ENCODE measurements around the gene MAEA.
A peak's percentile ranks its signal among the peaks of the same experiment; 100 is the strongest.

The MAEA gene

DNA sequence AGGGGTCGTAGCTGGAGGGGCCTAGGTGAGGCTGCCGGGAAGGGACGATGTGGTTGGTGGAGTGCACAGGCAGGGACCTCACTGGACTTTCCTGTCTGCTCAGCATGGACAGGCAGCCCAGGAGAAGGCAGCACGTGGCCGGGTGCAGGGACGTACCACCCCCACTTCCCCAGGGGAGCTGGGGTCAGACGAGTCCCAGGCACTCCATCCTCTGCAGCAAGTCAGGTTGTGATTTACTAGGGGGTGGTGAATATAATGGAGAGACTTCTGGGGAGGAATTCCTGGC lies 39.2 kb upstream of the MAEA start:
- no peak for DNase-seq

DNA sequence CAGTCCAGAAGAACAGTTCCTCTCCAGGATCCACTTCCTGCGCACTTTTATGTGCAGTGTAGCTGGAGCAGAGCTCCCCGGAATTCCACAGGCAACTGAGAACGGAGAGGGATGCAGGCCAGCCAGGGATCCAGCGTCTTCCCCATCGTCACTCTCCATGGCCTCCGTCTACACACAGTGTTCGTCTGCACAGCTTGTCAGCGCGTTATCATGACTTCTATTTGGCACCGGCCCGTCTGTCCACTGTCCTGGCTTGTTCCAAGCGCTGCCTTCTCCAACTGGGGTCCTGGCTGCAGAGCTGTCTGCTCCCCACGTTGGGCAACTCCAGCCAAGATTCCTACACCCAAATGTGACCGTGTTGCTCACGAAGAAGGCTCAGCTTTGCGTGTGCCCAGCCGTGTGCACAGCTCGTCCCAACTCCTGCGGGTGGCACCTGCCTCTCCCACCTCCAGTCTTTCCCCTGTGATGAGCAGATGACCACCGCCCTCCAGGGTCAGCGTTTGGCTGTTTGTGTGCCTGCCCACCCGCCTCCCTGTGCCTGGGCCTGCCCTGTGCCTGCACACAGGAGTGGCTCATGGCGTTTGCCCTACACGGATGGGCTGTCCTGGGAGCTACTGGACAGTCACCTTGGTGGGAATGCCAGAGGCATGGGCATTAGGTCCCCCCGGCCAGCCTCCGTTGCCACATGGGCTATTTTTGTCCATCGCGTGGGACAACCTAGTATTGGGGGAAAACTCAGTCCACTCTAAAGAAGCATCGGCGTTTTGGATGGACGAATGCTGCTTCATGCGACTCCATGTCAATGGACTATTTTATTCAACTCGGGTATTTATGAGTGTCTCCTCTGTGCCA lies 38.5 kb upstream of the MAEA start:
- DNase-seq: no peak

DNA sequence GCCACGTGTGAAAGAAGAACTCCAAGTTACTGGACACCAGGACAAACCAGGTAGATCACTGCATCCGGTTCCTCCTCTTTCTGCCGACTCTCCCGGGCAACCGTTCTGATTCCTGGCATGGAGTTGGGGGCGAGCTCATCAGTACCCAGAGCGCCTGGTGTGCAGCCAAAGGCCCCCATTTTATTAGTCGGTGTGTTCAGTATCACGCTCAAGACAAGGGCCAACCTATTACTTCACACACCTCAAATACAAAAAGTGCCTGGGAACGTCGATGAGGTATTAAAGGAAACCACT lies 38.0 kb upstream of the MAEA start:
- DNase-seq: no peak

DNA sequence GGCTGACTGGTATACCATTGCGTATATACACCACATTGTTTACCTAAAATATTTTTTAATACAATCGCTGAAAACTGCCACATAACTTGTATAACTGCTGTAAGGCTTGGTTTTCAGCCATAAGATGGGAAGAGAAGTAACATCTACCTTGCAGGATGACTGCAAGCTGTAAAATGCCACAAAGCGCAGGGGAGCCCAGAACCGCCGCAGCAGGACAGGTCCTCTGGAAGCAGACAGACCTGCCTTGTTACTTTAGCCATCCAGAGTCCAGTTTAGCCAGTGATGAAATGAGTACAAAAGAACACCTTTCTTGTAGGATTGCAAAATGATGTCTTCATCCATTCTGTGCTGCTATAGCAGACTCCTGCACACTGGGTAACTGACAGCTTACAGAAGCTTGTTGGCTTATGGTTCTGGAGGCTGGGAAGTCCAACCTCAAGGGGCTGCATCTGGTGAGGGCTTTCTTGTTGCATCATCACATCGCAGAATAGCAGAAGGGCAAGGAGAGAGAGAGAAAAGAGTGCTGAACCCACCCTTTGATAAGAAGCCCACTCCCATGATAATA lies 36.7 kb upstream of the MAEA start:
- DNase-seq: no peak

DNA sequence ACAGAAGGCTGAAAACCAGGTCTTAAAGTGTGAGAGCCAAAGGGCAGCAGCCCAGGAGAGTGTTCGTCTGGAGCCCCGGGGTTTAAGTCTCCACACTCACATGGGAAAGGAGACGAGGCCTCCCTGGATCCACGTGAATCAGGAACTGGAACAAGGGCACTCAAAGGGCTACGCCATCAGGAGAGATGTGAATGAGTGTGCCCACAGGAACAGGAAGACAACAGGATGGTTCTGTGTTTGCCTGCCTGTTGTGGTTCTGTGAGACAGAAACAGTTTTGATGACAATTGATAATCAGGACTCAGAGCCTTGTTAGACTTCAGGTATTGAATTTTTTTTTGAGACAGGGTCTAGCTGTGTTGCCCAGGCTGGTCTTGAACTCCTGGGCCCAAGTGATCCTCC lies 35.9 kb upstream of the MAEA start:
- no peak for DNase-seq

DNA sequence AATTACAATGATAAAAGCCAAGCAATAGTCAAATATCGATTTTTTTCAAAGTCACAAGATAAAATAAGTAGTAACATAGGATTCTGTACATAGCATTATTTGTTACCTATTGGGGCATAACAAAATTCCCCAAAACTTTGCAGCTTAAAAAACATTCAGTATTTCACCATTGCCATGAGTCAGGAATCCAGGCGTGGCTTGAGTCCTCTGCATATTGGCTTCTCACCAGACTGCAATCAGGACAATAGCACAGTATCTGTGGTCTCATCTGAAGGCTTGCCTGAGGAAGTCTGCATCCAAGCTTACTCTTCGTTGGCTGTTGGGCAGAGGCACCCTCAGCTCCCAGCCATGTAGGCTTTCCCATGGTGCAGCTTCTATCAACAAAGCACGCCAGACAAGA lies 34.5 kb upstream of the MAEA start:
- no peak for DNase-seq

DNA sequence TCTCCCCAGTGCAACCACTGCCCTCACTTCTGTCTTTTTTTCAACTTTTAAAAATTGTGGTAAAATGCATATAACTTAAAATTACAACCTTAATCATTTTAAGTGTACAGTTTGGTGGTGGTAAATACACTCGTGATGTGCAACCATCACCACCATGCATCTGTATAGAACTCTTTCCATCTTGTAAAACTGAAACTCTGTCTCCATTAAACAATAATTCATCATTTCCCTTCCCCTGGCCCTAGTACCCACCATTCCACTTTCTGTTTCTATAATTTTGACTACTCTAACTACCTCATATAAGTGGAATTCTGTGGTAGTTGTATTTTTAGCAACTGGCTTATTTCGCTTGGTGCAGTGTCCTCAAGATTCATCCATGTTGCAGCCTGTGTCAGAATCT lies 34.0 kb upstream of the MAEA start:
- no peak for DNase-seq

DNA sequence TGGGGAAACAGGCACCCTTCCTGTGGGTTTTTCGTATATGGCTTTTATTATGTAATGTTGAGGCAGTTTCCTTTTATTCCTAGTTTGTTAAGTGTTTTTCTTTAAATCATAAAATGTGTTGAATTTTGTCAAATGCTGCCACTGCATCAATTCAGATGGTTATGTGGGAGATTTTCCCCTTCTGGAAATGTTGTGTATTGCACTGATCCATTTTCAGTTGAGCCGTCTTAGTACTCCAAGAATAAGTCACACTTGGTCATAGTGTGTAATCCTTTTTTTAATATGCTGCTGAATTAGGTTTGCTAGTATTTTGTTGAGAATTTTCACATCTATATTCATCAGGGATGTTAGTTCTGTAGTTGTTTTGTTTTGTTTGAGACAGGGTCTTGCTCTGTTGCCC lies 31.2 kb upstream of the MAEA start:
- DNase-seq: no peak

DNA sequence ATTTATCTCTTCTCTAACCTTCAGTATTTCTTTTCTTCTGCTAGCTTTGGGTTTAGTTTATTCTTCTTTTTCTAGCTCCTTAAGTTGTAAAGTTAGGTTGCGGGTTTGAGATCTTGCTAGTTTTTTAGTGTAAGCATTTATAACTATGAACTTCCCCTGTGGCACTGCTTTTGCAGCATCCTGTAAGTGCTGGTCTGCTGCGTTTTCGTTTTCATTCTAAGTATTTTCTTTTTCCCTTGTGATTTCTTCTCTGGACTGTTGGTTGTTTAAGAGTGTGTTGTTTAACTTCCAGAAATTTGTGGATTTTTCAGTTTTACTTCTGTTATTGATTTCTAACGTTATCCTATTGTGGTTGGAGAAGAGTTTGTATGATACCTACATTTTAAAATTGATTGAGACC lies 29.7 kb upstream of the MAEA start:
- no peak for DNase-seq

DNA sequence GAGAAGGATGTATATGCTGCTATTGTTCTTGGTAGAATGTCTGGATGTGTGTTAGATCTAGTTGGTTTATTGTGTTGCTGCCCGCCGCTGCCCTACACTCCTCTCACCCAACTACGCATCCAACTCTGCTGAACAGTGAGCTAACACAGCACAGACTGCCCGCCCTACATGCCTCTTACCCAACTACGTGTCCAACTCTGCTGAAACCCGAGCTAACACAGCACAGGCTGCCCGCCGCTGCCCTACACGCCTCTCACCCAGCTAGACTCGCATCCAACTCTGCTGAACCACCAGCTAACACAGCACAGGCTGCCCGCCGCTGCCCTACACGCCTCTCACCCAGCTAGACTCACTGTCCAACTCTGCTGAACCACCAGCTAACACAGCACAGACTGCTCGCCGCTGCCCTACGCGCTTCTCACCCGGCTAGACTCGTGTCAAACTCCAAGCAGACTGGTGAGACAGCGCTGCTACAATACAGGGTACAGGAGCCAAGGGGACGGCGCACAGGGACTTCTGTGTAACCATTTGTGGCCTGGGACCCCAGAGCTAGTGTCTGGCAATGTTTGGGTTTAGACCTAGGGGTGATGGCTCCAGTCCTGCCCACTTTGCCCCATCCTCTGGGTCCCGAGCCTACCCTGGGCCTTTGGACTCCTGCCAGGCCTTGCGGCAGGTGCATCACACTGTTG lies 29.1 kb upstream of the MAEA start:
- no peak for DNase-seq

DNA sequence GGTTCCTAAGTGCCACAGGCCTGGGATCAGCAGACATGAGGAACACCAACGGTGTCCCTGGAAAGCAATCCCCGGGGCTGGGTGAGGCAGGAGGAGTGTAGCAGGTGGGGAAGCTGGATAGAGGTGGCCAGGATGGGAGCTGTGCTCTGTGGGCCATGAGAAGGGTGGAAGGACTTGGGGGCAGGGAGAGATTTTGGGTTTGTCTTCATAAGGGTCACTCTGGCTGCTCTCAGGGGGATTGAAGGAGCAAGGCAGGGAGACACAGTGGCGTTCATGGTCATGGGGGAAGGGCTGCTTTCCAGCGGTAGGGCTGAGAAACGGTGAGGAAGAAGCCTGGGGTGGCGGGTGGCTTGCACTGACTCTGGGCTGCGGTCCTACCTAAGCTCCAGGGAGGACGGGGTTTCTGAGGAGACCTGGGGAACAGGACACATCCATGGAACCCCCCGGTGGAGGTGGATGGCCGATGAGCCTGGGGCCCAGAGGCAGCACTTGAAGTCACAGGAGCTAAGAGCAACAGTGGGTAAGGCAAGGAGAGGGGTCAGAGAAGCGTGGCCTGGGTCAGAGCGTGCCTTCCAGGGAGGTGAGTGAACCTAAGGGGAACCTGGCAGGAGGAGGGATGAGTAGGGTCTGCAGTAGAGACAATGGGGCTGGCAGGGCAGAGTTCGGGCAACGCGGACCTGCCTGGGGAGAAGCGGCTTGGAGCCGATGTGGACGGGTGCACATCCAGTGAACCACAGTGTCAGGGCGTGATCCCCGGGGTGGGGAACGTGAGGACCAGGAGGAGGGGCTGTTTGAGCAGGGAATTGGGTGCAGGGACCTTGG lies 28.4 kb upstream of the MAEA start:
- DNase-seq: no peak

DNA sequence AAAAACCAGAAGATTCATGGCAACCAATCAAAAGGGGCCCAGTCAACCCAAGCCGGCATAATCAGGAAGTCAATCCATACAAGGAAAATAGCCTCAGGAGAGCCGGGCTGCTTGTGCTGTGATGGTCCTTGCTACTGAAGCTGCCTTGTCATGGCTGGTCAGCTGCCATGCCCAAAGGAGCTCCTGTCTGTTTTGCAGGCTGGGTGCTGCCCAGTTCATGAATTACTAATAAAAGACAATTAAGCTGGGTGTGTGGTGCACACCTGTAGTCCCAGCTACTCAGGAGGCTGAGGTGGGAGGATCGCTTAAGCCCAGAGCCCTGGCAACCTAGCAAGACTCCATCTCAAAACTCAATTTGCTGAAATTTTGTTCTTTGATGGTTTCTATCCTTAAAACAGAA lies 24.7 kb upstream of the MAEA start:
- DNase-seq: no peak

DNA sequence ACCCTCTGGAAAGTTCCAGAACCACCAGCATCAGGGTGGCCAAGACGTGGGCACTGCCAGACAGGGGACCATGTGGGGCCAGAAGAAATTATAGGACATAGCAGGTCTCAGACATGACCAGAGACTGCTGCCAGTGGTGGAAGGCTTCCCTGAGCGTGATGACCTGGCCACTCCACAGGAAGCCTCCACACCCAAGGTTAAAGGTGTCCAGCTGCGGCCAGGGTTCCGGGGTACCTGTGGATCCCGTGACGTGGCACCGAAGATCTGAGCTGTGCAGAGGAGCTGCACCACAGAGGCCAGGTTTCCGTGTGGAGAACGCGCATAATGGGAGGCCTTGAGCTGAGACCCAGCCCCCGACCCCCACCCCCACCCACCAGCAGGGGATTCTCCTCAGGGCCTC lies 24.3 kb upstream of the MAEA start:
- DNase-seq: no peak

DNA sequence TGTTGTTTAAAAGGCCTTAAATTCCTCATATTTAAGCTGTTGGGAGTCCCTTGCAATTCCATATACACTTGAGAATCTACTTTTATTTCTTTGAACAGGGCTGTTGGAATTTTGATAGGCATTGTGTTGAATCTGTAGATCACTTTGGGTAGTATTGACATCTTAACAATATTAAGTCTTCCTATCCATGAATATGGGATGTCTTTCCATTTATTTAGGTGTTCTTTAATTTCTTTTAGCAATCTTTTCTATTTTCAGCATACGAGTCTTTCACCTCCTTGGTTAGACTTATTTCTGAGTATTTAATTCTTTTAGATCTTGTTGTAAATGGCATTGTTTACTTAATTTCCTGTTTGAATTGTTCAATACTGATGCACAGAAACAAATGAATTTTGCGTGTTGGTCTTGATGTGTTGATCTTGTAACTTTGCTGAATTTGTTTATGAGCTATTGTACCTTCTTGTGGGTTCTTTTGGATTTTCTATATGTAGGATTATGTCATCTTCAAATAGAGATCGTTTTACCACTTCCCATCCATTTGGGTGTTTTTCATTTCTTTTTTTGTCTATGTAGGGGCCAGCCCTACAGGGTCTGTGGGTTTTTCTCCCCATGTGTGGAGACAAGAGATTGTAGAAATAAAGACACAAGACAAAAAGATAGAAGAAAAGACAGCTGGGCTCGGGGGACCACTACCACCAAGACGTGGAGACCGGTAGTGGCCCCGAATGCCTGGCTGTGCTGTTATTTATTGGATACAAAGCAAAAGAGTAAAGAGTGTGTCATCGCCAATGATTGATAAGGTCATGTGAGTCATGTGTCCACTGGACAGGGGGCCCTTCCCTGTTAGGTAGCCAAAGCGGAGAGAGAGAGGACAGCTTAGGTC lies 22.6 kb upstream of the MAEA start:
- peak in 1 of 2 donors; percentile 38 for DNase-seq

DNA sequence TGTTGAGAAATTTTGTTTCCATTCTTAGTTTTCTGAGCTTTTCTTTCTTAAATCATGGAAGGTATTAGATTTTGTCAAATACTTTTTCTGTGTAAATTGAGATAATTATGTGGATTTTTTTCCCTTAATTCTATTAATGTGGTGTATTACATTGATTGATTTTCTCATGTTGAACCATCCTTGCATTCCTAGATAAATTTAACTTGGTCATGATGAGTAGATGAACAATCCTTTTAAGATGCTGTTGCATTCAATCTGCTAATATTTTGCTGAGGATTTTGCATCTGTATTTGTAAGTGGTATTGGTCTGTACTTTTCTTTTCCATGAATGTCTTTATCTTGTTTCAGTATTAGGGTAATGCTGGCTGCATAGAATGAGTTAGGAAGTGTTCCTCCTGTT lies 20.5 kb upstream of the MAEA start:
- DNase-seq: no peak

DNA sequence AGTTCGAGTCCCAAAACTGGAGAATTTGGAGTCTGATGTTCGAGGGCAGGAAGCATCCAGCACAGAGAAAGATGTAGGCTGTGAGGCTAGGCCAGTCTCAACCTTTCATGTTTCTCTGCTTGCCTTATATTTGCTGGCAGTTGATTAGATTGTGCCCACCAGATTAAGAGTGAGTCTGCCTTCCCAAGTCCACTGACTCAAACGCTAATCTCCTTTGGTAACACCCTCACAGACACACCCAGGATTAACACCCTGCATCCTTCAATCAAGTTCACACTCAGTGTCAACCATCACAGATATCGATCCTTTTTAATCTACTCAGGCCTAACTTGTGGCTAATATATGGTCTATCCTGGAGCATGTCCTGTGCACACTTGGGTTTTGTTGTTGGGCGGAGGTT lies 18.0 kb upstream of the MAEA start:
- DNase-seq: no peak

DNA sequence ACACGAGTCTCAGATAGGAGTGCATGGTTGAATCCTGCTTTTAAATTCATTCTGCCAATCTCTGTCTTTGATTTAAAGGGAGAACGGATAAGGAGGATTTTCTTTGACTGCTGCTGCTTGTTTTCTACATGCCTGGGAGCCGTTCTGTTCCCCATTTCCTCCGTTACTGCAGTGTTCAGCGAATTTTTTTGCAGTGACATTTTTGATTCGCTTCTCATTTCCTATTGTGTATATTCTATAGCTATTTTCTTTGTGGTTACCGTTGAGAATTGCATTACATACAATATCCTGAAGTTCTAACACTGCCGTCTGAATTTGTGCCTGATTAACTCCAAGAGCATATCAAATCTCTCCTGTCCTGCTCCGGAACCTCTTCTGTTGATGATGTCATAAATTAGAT lies 14.8 kb upstream of the MAEA start:
- no peak for DNase-seq

DNA sequence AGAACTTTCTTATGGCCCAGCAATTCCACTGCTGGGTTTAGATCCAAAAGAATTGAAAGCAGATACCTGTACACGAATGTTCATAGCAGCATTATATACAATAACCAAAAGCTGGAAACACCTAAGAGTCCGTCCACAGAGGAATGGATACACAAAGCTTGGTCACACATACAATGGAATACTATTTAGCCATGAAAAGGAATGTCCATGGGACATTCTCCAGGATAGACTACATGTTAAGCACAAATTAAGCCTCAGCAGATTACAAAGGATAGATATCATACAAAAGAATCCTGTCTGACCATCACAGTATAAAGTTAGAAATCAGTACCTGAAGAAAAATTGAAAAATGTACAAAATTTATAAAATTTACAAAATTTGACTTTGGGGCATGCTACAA lies 12.7 kb upstream of the MAEA start:
- DNase-seq: no peak

DNA sequence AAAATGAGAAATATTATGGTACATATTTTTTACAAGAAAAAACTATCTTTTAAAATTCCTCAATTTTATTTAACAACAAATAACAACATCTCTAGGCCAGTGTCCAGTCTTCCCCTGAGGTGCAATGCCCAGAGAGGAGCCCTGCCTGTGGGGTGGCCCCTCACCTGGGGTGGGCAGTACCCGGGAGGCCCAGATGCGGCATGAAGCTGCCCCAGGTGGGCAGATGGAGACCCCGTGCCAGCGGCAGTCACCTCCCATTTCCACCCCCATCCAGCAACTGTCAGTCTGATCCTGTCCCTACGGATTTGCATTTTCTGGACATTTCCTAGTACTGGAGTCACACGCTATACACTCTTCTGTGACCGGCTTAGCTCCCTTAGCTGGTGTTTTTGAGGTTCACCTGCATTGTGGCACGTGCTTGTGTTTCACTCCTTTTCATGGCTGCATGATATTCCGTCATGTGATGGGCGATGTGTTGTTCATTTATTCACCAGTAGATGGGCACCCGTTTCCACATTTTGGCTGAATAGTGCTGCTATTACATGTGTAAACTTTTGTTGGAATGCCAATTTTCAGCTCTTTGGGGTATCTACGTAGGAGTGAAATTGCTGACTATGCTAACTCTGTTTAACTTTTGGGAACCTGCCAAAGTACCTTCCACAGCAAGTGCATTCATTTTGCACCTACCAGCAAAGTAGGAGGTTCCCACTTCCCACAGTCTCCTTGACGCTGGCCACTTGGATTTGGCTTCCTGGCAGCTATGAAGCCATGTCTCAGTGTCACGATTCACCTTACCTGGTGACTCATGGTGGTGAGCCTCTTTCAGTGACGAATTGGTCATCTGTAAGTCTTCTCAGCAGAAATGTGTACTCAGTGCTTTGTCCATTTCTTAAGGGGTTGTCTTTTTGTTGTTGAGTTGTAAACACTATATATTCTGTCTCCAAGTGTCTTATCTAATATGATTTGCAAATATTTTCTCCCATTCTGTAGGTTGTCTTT lies 11.7 kb upstream of the MAEA start:
- peak in 1 of 2 donors; percentile 19 for DNase-seq

DNA sequence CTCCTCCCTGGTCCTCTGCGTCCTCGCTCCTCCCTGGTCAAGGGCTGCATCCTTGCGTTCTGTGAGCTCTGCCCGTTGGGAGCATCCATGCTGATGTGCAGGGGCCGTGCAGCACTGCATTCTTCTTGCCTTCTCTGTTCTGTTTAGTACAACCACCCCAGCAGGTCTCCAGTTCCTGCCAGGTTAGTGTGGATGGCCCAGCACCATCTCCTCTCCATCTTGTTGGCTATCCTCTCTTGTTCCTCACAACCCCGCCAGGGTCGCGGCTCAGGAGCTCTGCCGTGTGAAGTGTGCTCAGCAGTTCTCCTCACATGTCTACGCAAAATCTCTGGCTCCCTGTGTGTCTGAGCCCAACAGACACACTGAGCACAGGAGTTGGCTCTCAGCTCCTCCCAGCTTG lies 10.4 kb upstream of the MAEA start:
- no peak for DNase-seq

DNA sequence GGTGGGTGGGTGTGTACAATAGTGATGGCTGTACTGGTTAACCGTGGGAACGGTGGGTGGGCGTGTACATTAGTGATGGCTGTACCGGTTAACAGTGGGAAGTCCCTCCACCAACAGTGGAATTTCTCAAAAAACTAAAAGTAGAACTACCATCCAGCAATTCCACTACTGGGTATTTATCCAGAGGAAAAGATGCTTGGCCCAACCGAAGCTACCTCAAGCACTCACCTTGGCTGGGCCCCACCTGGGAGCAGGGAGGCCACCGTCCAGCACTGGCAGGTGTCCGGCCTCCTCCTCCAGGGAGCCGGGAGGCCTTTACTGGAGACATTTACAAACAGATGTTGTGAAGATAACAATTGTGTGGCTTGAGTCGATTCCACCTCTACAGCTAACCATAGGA lies 6.0 kb upstream of the MAEA start:
- no peak for DNase-seq

All from CD4-positive, alpha-beta T cell treated with Interleukin-4 for 1 hour (primary cell).